H1 (cell line): ENCODE measurements around the gene BAD. TPM values are rescaled to one million over a fixed set of nuclear protein-coding genes. Genes with fewer than 3 reads are reported as not detected.

ENCODE experiments used
- BCL11A ChIP-seq, 2 experiments: IDR thresholded peaks; one replicate each; pipeline ENCODE4 v1.6.1; 2011; ENCODE audit warnings: low read depth in 2 of 2, low read length in 2 of 2, mild to moderate bottlenecking in 2 of 2
- polyA plus RNA-seq, 7 experiments: library from polyadenylated mRNA; depleted of rRNA in 3 of 7; stranded (reverse) in 5 of 7; unstranded in 2 of 7; fragments of >200 nt in 5 of 7; fragments of 200-250 nt in 2 of 7; gene quantifications; 1 replicate in 5 of 7; 2 replicates in 1 of 7; 4 replicates in 1 of 7; pipeline versions ENCODE4 v1.2.1 to v1.2.3, GENCODE V29; 2011 to 2013; ENCODE audit warnings: missing spikeins in 2 of 7, mixed read lengths in 2 of 7
- total RNA-seq: library from RNA; stranded (reverse); fragmentation: NEBNext Ultra II Directional; extraction: Animal tissue kit (Norgen Biotek cat#: 25700); gene quantifications from 2 replicates; pipeline ENCODE4 v1.2.1, GENCODE V29; 2021

Gene BAD
- total and polyA plus RNA-seq, 2 of the 8 experiments (the other 6 are each of a cell fraction or from before 2014, with no cell fraction given): 23.1 to 33.7 TPM

DNA sequence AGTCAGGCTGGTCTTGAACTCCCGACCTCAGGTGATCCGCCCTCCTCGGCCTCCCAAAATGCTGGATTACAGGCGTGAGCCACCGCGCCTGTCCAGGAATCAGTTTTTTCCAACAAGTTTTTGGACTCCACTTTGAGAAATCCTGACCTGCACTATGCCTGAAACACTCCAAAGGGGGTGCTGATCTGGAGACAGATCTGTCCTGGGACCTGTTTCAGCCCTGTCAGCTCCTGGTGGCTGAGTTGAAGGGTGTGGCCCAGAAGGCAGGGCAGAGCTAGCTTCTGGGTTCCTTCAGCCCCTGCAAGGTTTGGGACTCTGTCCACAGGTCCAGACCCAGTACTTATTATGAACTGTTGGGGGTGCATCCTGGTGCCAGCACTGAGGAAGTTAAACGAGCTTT, 52.9 kb downstream of the BAD start (continued):
- no peak for TF ChIP-seq BCL11A (IDR thresholded peaks at IDR 0.05; ENCODE audit: low read depth in 2 of 2, low read length in 2 of 2)
- TF ChIP-seq, all 59 proteins: peak for 0
